Glomerular endothelial cell (primary cell): ENCODE measurements around the gene ARAP1. TPM values are rescaled to one million over a fixed set of nuclear protein-coding genes. Genes with fewer than 3 reads are reported as not detected.
"Not testable (repeated sequence)": the region's sequence is repeated elsewhere in the genome, so short reads cannot be mapped to it uniquely, and the experiment has no call there.

Experiments
- DNase-seq: peaks from one replicate; pipeline ENCODE4 v3.0.0-alpha.2; 2011; ENCODE audit warnings: low read depth, low spot score; ENCODE audit errors: extremely low read depth
- total RNA-seq: library from RNA; depleted of rRNA; stranded (reverse); fragments of >200 nt; gene quantifications from 2 replicates; pipeline ENCODE4 v1.2.3, GENCODE V29; 2015

The ARAP1 gene
- total RNA-seq = 78.6 and 89.8 TPM in 2 replicates

- DNase-seq = no peak
Measured at GRCh38 chr11:72752088-72752914, at the start of gene ARAP1. Gene ARAP1 (minus strand): TSS chr11:72752408. CDS start chr11:72727128, 25,280 bp downstream.

GRCh38 chr11:72799441-72799840 lies 47.2 kb upstream of the ARAP1 start:
- DNase-seq = no peak

- no peak for DNase-seq
Measured at GRCh38 chr11:72798361-72798760, 46.2 kb upstream of the ARAP1 start.

GRCh38 chr11:72793425-72794367 lies 41.5 kb upstream of the ARAP1 start, which contains the start of gene STARD10:
Gene STARD10 (minus strand): TSS chr11:72794047. CDS start chr11:72781181, 12,866 bp downstream.
- DNase-seq = peak; percentile 78

- DNase-seq = no peak
Measured at GRCh38 chr11:72793076-72793424, 40.8 kb upstream of the ARAP1 start.

GRCh38 chr11:72792437-72793021 lies 40.3 kb upstream of the ARAP1 start:
- DNase-seq = no peak

GRCh38 chr11:72791228-72791627 lies 39.0 kb upstream of the ARAP1 start:
- not testable (repeated sequence) for DNase-seq

GRCh38 chr11:72789493-72790131 lies 37.4 kb upstream of the ARAP1 start:
- DNase-seq = no peak

- DNase-seq = no peak
Measured at GRCh38 chr11:72788241-72788640, 36.0 kb upstream of the ARAP1 start.

GRCh38 chr11:72787216-72788104 lies 35.3 kb upstream of the ARAP1 start:
- no peak for DNase-seq

- no peak for DNase-seq
Measured at GRCh38 chr11:72786305-72787215, 34.4 kb upstream of the ARAP1 start.

GRCh38 chr11:72784662-72785061 lies 32.5 kb upstream of the ARAP1 start:
- DNase-seq = no peak

GRCh38 chr11:72783144-72783905 lies 31.1 kb upstream of the ARAP1 start:
- no peak for DNase-seq

GRCh38 chr11:72782081-72782920 lies 30.1 kb upstream of the ARAP1 start:
- no peak for DNase-seq

- DNase-seq = no peak
Measured at GRCh38 chr11:72781313-72782080, 29.3 kb upstream of the ARAP1 start.

- DNase-seq = no peak
Measured at GRCh38 chr11:72781063-72781312, 28.8 kb upstream of the ARAP1 start.
